Measurements from ENCODE around the gene CECR2. TPM values are rescaled to one million over a fixed set of nuclear protein-coding genes. Genes with fewer than 3 reads are reported as not detected.

Gene CECR2
- total and polyA plus RNA-seq, 10 of the 15 experiments (the other 5 are each of a cell fraction or from before 2014, with no cell fraction given): 0.01 to 0.08 (median 0.01) TPM; not detected in 7

DNA sequence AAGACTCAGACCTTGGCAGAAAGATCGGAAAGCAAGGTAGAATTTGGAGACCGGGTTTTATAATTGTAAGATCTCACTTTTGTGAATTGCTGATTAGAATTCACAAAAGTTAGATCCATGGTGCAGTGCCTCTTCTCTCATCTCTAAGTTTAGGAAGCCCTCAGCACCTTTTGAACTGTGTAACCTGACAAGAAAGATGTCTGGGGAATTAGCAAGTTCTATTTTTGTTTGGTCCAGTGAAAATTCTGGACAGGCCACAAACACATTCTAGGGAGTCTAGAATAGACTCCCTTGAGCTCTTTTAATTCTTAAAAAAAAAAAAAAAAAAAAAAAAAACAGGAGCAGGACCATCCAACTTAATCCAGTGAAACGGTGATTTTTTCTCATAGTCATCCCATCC lies 66.1 kb downstream of the CECR2 start:
- WGBS (ENCODE audit: insufficient coverage, insufficient replicate concordance, low lambda C conversion rate, missing lambda C conversion rate): 37% methylated on average over 3 of the region's 3 CpGs
- RAD21 ChIA-PET (ENCODE audit: unreplicated experiment): interaction anchor here (1.1 kb wide), 1 partner anchor 262 kb away, joined by 3 read pairs; no protein-coding TSS in a partner anchor
- CTCF ChIA-PET: no interaction called here

More for the DNA sequence above, 66.1 kb downstream of the CECR2 start:
- Histone ChIP-seq H3K27me3 (replicated peaks in 1 of 2; ENCODE audit: control insufficient read depth in 2 of 2, insufficient read depth in 2 of 2, low read length in 1 of 2) (no peaks in the 10 kb centered on the region), H3K9ac (ENCODE audit: control insufficient read depth, insufficient read depth, low read length) (no peak overlapping the region), H3K4me1 (ENCODE audit: control insufficient read depth, insufficient read depth, low read length) (peaks cover 5% of the 10 kb centered on the region; the same call in 1 of the 2 replicates), H3K4me3 (no peak overlapping the region), H3K36me3 (ENCODE audit: control insufficient read depth in 2 of 2, insufficient read depth in 2 of 2, low read length in 1 of 2) (no peaks in the 10 kb centered on the region), H3K4me2 (ENCODE audit: control insufficient read depth, insufficient read depth) (no peak overlapping the region), H3K79me2 (ENCODE audit: control insufficient read depth, insufficient read depth, low read length) (no peaks in the 10 kb centered on the region), H2AFZ (ENCODE audit: control insufficient read depth, low read depth, low read length) (no peak overlapping the region), H3K9me3 (replicated peaks; ENCODE audit: control insufficient read depth, insufficient read depth, low read length) (no peaks in the 10 kb centered on the region), H4K20me1 (ENCODE audit: control insufficient read depth, insufficient read depth) (no peaks in the 10 kb centered on the region), H3K27ac (ENCODE audit: control insufficient read depth, insufficient read depth) (no peak overlapping the region)
- SMC1A ChIA-PET (ENCODE audit: uncharacterized antibody, unreplicated experiment): no interaction called here
- in situ Hi-C loops (cut with MboI): no loop called here
- TF ChIP-seq, protein P1, sequence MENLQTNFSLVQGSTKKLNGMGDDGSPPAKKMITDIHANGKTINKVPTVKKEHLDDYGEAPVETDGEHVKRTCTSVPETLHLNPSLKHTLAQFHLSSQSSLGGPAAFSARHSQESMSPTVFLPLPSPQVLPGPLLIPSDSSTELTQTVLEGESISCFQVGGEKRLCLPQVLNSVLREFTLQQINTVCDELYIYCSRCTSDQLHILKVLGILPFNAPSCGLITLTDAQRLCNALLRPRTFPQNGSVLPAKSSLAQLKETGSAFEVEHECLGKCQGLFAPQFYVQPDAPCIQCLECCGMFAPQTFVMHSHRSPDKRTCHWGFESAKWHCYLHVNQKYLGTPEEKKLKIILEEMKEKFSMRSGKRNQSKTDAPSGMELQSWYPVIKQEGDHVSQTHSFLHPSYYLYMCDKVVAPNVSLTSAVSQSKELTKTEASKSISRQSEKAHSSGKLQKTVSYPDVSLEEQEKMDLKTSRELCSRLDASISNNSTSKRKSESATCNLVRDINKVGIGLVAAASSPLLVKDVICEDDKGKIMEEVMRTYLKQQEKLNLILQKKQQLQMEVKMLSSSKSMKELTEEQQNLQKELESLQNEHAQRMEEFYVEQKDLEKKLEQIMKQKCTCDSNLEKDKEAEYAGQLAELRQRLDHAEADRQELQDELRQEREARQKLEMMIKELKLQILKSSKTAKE (IDR thresholded peaks at IDR 0.05; ENCODE audit: low read depth, poor library complexity, severe bottlenecking): no peak
- TF ChIP-seq ZNF217 (IDR thresholded peaks at IDR 0.05) (no peak), IKZF2 (IDR thresholded peaks at IDR 0.05) (no peak), TAF1 (IDR thresholded peaks at IDR 0.05; ENCODE audit: borderline replicate concordance, low read depth, low read length) (no peak), CBFB (IDR thresholded peaks at IDR 0.05; ENCODE audit: low read depth) (no peak), SMC3 (IDR thresholded peaks at IDR 0.05; ENCODE audit: borderline replicate concordance, low read length) (no peak), PAX5 (IDR thresholded peaks at IDR 0.05; ENCODE audit: borderline replicate concordance, low read depth, low read length) (no peak), ESRRA (IDR thresholded peaks at IDR 0.05; ENCODE audit: low read length) (no peak), GATAD2B (conservative IDR thresholded peaks at IDR 0.05; ENCODE audit: low read depth) (no peak)
- no peak for FAIRE-seq
- intact Hi-C loops (cut with micrococcal nuclease; ENCODE audit: unreplicated experiment): no loop called here
- POLR2A ChIA-PET: no interaction called here
- DNase-seq (ENCODE audit: low read depth, low spot score): no peak
- no peak for ATAC-seq
- no TSS peak for BruUV-seq (replicated peaks)
